ENCODE measurements around the gene CCDC110. TPM values are rescaled to one million over a fixed set of nuclear protein-coding genes. Genes with fewer than 3 reads are reported as not detected.

The CCDC110 gene
- total and polyA plus RNA-seq, 2 donors (not counting 3 experiments of a cell fraction or from before 2014, with no cell fraction given) = 0.25 to 0.71 TPM

- Histone ChIP-seq H3K9me3 (replicated peaks; ENCODE audit: control insufficient read depth, insufficient read depth, low read length) (no peaks in the 10 kb centered on the region), H3K4me3 (replicated peaks in 1 of 3; ENCODE audit: insufficient read depth in 1 of 3, low read depth in 1 of 3, low read length in 3 of 3) (peak overlapping the region in 1 of 3 experiments; percentile 10), H3K9me1 (replicated peaks; ENCODE audit: control insufficient read depth, extremely low read depth, insufficient read depth, low read length) (no peaks in the 10 kb centered on the region), H3K27ac (ENCODE audit: insufficient read depth, low read depth, low read length) (peak overlapping the region; percentile 85), H4K20me1 (replicated peaks; ENCODE audit: control insufficient read depth, extremely low read depth, insufficient read depth, low read length) (no peaks in the 10 kb centered on the region), H3K27me3 (ENCODE audit: control insufficient read depth in 2 of 2, insufficient read depth in 2 of 2, low read length in 2 of 2) (no peaks in the 10 kb centered on the region), H3K4me2 (ENCODE audit: insufficient read depth, low read length) (peak overlapping the region; percentile 84), H3K79me2 (ENCODE audit: control insufficient read depth, insufficient read depth, low read length) (no peaks in the 10 kb centered on the region), H3K36me3 (ENCODE audit: control insufficient read depth in 2 of 2, extremely low read depth in 1 of 2, insufficient read depth in 2 of 2, low read length in 2 of 2) (no peaks in the 10 kb centered on the region), H3K4me1 (ENCODE audit: control insufficient read depth, extremely low read depth, insufficient read depth, low read length) (peaks cover 24% of the 10 kb centered on the region), H3K9ac (replicated peaks; ENCODE audit: extremely low read depth, insufficient read depth, low read length) (peak overlapping the region; percentile 35), H2AFZ (ENCODE audit: low read depth, low read length) (peak overlapping the region; percentile 28)
- TF ChIP-seq MAX (IDR thresholded peaks at IDR 0.05; ENCODE audit: insufficient read depth, insufficient read length) (no peak), JUN (IDR thresholded peaks at IDR 0.05; ENCODE audit: borderline replicate concordance, insufficient read depth, insufficient read length, low read depth) (peak; percentile 65), EZH2 (IDR thresholded peaks at IDR 0.05; ENCODE audit: borderline replicate concordance, low read depth, low read length, severe bottlenecking) (no peak), MYC (IDR thresholded peaks at IDR 0.05; ENCODE audit: low read depth, low read length) (no peak), CTCF (IDR thresholded peaks at IDR 0.05; ENCODE audit: extremely low read depth in 1 of 2, insufficient read depth in 1 of 2, low read depth in 1 of 2, low read length in 2 of 2) (no peak), POLR2AphosphoS5 (IDR thresholded peaks at IDR 0.05; ENCODE audit: insufficient read depth, low read depth, low read length) (peak; percentile 93), GATA2 (IDR thresholded peaks at IDR 0.05; ENCODE audit: insufficient read depth, insufficient read length, low read depth, low read length) (peak; percentile 67), POLR2A (IDR thresholded peaks at IDR 0.05; ENCODE audit: low read depth, low read length) (no peak), FOS (IDR thresholded peaks at IDR 0.05; ENCODE audit: borderline replicate concordance, insufficient read depth, low read length) (peak; percentile 65)
- TSS peak; percentile 85 for BruUV-seq (replicated peaks)
- intact Hi-C loops (cut with micrococcal nuclease) (loop anchor here (1.0 to 5.0 kb wide), 7 partner anchors 22 to 320 kb away; partner anchors contain the start of genes ANKRD37, CCDC110, LRP2BP and PDLIM3), dilution Hi-C loops (cut with MboI; ENCODE audit: extremely low pct_ligation_motif_present, low sequenced_read_pairs) (no loop called here)
- FAIRE-seq (peak; percentile 98), DNase-seq (ENCODE audit: low read depth, low spot score) (peak; percentile 86)
- POLR2A ChIA-PET = interaction anchor here (0.6 to 1.7 kb wide), 2 partner anchors 22 to 864 kb away, joined by 3 to 12 read pairs; partner anchors contain the start of genes CASP3, PDLIM3 and PRIMPOL
- CTCF ChIA-PET = interaction anchor here (0.8 to 4.9 kb wide), 9 partner anchors 14 to 524 kb away, joined by 3 to 27 read pairs (median 4); partner anchors contain the start of gene PDLIM3
Measured at GRCh38 chr4:185513489-185514181, 42.1 kb upstream of the CCDC110 start.

Measured in endothelial cell of umbilical vein (primary cell).